ENCODE results near the gene STK38L.

- TF ChIP-seq POLR2A (IDR thresholded peaks at IDR 0.05; ENCODE audit: low read length) (no peak), CTCF (IDR thresholded peaks at IDR 0.05) (no peak), NR3C1 (IDR thresholded peaks at IDR 0.05) (no peak), ELK1 (IDR thresholded peaks at IDR 0.05; ENCODE audit: low read depth, low read length) (no peak)
These were observed 100.2 kb downstream of the STK38L start for GRCh38 chr12:27344246-27344645.

Measured in A549 (cell line).